COR-L47 (cell line): ENCODE results near the gene TSTD1.

ENCODE experiments used
- DNase-seq: peaks from one replicate; lab custom pipeline; 2025; lab: John Stamatoyannopoulos, UW

TSTD1 gene, protein sequence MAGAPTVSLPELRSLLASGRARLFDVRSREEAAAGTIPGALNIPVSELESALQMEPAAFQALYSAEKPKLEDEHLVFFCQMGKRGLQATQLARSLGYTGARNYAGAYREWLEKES

DNA sequence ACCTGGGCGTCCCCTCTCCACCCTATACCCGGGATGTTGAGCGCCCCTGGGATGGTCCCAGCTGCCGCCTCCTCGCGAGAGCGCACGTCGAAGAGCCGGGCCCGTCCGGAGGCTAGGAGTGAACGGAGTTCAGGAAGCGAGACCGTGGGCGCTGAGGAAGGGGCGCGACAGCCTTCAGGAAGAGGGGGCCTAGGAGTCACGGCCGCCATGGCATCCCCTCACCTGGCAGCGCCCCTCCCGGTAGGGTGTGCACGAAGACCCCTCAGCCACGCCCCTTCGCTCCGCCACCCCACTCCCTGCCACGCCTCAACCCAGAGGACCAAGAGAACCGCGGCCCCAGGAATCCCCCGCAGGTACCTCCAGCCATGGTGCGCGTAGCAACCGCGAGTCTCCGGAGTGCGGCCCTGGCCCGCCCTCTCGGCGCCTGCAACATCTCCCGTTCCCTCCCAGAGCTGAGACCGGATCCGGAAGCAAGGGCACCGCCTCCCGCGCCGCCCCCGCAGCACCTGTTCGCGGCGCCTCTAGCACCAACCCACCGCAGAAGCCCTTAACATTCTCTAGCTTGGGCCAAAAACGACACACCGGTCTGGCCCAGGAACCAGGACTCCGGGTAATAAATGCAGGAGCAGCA is at the start of gene TSTD1:
TSTD1 (minus strand) TSS at position 442 of the 631 bp plus-strand sequence; CDS start at position 367, 75 bp downstream.
- peak; percentile 76 for DNase-seq

- no peak for DNase-seq
Observed at GRCh38 chr1:161086457-161086856, 47.7 kb upstream of the TSTD1 start.

DNA sequence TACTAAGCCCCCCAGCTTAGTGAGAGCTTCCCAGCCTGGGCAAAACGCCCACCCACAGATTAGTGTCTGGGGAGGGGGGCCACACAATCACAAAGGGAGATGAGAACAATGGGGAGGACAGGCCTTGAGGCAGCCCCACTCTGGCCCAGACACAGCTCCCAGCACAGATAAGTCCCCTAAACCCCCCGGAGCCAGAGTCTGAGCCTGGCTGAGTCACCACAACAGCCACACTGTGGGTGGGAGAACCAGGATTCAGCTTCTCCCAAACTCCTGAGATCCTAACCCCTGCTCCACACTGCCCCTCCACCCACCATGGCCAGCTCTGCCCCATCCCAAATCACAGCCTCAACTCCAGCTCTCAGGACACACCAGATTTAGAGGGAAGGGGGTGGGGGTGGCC is 46.4 kb upstream of the TSTD1 start:
- DNase-seq, result no peak

DNA sequence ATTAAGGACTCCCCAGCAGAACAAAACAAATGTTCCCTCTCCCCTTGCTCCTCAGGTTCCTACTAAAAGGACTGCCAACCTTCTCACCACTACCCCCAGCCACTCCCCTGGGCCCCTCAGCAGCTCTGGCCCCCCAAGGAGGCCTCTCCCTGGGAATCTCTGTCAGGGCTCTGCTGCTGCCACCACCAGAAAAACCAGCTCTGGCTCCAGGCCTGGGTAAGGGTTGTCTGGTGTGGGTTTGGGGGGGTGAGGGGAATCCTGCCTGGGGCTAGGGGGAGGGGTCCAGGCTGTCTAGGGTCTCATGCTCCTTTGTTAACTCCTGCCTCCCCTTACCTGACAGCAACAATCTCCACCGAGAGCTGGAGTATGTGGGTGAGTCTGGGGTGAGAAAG is 45.8 kb upstream of the TSTD1 start:
- DNase-seq, result no peak

DNA sequence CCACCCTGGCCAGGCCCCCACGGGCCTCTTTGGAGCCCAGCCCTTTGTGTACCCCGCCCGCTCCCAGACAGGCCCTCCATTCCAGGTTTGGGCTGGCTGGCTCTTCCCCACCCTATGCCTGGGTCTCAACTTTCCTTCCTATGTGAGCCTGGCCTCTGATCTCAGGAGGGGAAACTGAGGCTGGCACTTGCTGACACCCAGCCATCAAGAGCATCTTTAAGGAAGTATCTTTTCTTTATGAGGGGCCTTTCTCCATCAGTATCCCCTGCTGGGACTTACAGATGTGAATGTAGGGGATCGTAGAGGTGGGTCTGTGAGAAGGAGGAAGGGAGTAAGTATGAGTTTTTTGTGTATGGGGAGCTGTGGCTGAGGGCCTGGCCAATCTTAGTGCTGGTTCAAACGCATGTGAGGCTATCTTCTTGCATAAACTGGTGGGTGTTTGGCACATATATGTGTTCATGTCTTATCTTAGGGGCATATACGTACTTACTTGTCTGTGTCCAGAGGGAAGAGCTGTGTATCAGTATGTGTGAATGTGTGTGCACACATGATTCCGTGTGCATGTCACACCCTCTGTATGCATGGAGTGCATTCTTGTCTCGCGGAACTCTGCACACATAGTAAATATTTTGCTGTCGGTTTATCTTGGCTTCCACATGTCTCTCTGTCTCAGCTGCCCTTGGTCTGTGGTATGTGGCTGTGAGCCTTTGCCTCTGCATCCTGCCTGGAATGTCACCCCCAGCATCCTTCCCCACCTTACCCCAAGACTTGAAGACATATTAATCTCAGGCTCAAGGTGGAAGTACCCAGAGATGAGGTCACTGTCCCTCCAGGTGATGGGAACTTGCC is 45.2 kb upstream of the TSTD1 start:
- DNase-seq, result no peak

- no peak for DNase-seq
Observed at GRCh38 chr1:161082996-161083747, 44.4 kb upstream of the TSTD1 start.

GRCh38 chr1:161082483-161082882 is 43.7 kb upstream of the TSTD1 start:
- DNase-seq, result no peak

GRCh38 chr1:161081519-161081918 is 42.8 kb upstream of the TSTD1 start:
- no peak for DNase-seq

DNA sequence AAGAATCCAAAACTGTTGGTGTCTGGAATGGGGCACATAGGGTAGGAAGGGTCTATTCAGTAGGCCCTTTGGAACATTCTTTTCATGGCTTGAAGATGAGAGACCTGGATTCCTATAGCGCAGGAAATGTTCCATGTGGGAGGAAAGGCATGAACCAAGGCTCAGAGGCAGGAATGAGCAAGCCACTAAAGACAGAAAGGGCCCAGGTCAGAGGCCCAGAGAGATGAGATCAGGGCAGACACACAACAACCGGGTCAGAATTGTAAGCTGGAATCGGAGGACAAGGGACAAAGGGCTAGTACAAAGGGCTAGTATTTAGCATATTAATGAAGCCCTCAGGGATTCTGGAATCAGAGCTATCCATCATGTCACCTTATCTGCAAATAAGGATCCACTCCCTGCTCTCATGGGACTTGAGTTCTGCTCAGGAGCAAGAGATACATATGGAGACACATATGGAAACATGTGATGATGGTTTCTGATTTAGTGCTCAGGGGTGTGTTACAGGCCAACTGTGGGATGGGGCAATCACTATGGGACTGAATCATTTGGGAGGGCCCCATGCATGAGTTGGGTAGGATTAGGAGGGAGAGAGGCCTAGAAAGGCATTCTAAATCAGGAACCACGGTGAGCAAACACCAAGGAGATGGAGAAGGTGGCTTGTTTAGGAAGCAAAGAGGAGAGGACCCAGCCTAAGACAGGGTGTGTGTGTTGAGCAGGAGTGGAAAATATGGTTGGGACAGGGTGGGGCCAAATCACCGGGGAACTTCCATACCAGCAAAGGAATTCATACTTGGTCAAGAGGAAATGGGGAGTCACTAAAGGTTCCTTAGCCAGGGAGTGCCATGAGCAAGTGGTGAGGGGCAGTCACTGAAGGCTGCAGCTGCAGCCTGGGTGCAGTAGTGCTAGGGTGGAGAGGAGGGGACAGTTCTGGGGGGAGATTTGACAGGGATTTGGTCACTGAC is 42.0 kb upstream of the TSTD1 start:
- DNase-seq, result no peak

DNA sequence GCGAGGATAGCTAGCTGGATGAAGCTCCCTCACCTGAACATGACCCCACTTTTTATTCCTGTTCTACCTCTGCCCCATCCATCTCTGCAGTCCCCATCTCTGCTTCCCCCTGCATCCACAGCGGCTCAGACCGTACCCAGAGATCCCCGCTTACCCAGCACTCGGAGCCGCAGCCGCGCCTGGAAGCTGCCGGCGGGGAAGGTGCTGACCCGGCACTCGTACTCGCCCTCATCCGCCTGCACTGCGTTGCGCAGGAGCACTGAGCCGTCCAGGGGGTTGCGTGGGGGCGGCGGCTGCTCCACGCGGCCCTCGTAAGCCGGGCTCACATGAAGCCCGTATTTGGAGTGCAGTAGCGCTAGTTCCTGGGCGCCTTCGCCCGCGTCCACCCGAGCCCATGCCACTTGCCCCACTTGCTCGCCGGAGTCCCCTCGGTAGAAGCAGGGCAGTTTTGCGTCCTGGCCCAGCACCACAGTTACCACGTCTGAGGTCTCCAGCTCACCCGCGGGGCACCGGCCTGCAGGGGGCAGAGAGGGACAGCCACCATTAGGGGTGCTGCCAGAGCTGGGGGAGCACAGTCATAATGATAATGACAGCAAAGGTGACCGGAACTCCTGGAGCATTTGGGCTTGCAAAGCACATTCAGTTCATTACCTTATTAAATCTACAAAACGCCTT is 40.8 kb upstream of the TSTD1 start:
- DNase-seq, result no peak

DNA sequence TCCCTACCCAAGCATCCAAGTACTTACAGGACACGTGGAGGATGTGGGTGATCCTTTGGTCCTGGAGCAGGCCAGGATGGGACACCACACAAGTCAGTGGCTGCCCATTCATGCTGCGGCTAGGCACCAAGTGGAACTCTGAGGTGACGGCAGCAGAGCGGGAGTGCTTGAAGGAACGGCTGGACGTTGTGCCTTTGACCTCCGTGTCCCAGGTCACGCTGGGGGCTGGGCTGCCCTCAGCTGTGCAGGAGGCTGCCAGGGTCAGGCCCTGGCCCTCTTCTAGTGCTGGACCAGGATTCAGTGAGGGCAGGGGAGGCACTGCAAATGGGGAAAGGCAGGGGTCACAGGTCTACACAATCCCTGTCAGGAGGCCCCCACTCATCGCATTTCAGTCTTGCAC is 38.7 kb upstream of the TSTD1 start:
- DNase-seq, result no peak

- DNase-seq, result no peak
Observed at GRCh38 chr1:161076410-161076809, 37.6 kb upstream of the TSTD1 start.

GRCh38 chr1:161074676-161075368 is 36.1 kb upstream of the TSTD1 start:
- no peak for DNase-seq

- DNase-seq, result no peak
Observed at GRCh38 chr1:161073474-161074121, 34.8 kb upstream of the TSTD1 start.

GRCh38 chr1:161072751-161073449 is 34.1 kb upstream of the TSTD1 start:
- DNase-seq, result no peak

DNA sequence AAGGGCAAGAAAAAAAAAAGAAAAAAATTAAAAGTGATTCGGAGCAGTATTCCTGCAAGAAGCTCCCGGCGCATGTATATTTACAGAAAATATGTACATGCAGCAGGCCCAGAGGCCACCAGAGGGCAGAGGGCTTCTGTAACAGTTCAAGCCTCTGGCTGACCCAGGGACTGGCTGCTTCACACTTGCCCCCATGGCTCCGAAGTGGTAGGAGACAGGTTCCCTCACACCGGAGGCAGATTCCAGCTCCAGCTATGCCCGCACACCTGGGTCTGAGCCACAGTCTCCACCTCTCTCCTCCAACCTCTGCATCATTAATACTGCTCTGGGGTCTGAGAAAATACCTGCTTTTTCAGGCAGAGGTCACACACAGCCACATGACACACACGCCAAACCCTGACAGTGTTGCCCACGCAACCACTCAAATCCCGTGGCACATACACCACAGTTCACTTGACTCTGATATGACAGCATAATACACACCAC is 33.2 kb upstream of the TSTD1 start:
- DNase-seq, result no peak

DNA sequence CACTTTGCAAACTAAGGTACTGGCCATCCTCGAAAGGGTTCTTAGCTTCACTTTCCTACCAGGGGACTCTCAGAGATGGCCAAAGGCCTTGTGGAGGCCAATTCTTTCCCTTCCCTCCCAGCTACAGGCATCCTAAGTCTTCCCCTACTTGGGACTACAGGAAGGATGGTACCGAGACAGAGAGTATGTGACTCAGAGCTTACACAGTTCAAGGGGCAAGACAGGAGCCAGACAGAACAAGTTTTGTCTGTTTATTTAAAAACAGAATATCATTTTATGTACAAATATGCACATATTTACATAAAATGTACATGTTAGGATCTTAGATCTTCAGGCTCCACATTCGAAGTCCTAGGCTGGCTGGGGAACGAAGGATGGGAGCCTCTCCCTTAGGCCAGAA is 32.0 kb upstream of the TSTD1 start:
- no peak for DNase-seq

DNA sequence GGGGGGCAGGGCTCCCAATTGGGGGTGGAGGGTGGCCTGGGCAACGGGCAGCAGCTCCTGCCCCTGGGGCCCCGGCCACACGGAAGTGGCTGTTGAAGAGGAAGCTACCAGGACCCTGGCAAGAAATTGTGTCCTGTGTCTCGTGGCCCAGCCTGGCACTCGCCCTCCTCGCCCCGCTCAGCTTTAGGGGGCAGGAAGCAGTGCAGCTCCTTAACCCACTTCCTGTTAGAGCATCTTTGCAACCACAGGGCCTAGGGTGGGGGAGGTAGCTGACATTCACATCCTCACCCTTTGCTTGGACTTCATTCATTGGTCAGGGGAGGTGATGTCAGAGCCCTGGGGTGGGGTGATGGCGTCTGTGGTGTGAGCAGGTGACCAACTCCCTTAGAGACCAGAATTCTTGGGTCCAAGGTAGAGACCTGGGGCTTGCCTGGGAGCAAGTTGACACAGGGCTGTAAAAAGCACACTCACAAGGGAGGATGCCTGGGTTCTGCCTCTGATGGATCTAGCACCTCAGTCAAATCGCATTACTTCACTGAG is 31.0 kb upstream of the TSTD1 start, which contains the start of gene ARHGAP30:
ARHGAP30 (minus strand) TSS at position 161 of the 540 bp plus-strand sequence. CDS start 267 bp downstream, outside the sequence.
- no peak for DNase-seq
